GM18526 (cell line): ENCODE results near the gene CPNE8.

Experiments
- POLR2A ChIP-seq: IDR thresholded peaks from 3 replicates; pipeline ENCODE4 v1.6.1; 2011; ENCODE audit not compliant: insufficient read length; ENCODE audit errors: extremely low read depth

The CPNE8 gene

GRCh38 chr12:38666425-38666824 lies 239.0 kb downstream of the CPNE8 start:
- no peak for TF ChIP-seq POLR2A

- TF ChIP-seq POLR2A, result no peak
Measured at GRCh38 chr12:38664661-38665269, 240.6 kb downstream of the CPNE8 start.

- no peak for TF ChIP-seq POLR2A
Measured at GRCh38 chr12:38662829-38663228, 242.6 kb downstream of the CPNE8 start.

GRCh38 chr12:38653650-38654049 lies 251.7 kb downstream of the CPNE8 start:
- TF ChIP-seq POLR2A, result no peak

GRCh38 chr12:38648813-38649212 lies 256.6 kb downstream of the CPNE8 start:
- no peak for TF ChIP-seq POLR2A

- TF ChIP-seq POLR2A, result no peak
Measured at GRCh38 chr12:38646146-38646545, 259.2 kb downstream of the CPNE8 start.

- TF ChIP-seq POLR2A, result no peak
Measured at GRCh38 chr12:38639625-38640024, 265.8 kb downstream of the CPNE8 start.

GRCh38 chr12:38638401-38638800 lies 267.0 kb downstream of the CPNE8 start:
- no peak for TF ChIP-seq POLR2A

- TF ChIP-seq POLR2A, result no peak
Measured at GRCh38 chr12:38633511-38633910, 271.9 kb downstream of the CPNE8 start.

GRCh38 chr12:38629064-38629463 lies 276.3 kb downstream of the CPNE8 start:
- no peak for TF ChIP-seq POLR2A

- no peak for TF ChIP-seq POLR2A
Measured at GRCh38 chr12:38628288-38628687, 277.1 kb downstream of the CPNE8 start.

- no peak for TF ChIP-seq POLR2A
Measured at GRCh38 chr12:38625306-38625705, 280.1 kb downstream of the CPNE8 start.

- no peak for TF ChIP-seq POLR2A
Measured at GRCh38 chr12:38614171-38614570, 291.2 kb downstream of the CPNE8 start.

- no peak for TF ChIP-seq POLR2A
Measured at GRCh38 chr12:38610808-38611350, 294.5 kb downstream of the CPNE8 start.

GRCh38 chr12:38607295-38607694 lies 298.1 kb downstream of the CPNE8 start:
- TF ChIP-seq POLR2A, result no peak
